Keratinocyte (primary cell): ENCODE measurements around the gene EOGT.

Experiments used
- CTCF ChIP-seq, 3 experiments: IDR thresholded peaks in 1 of 3; conservative IDR thresholded peaks in 1 of 3; optimal IDR thresholded peaks in 1 of 3; 2 replicates in 2 of 3; 3 replicates in 1 of 3; pipeline versions ENCODE3 to v1.5.1; 2011; ENCODE audit warnings: low read length in 3 of 3, mild to moderate bottlenecking in 3 of 3, moderate library complexity in 2 of 3, control low read depth in 1 of 3, inconsistent platforms in 1 of 3; ENCODE audit not compliant: insufficient read depth in 2 of 3; ENCODE audit errors: extremely low read depth in 1 of 3
- EZH2 ChIP-seq: IDR thresholded peaks from one replicate; pipeline ENCODE4 v1.6.1; 2012; ENCODE audit warnings: inconsistent platforms, mild to moderate bottlenecking, low read length, moderate library complexity

GRCh38 chr3:68997887-68998286 lies 15.6 kb downstream of the EOGT start:
- TF ChIP-seq CTCF (optimal IDR thresholded peaks at IDR 0.05 in 1 of 3, IDR thresholded peaks at IDR 0.05 in 1 of 3, conservative IDR thresholded peaks at IDR 0.05 in 1 of 3; ENCODE audit: extremely low read depth in 1 of 3, insufficient read depth in 2 of 3, low read length in 3 of 3) (no peak), EZH2 (no peak)
